ENCODE results near the gene ARHGAP15.

ARHGAP15 gene

GRCh38 chr2:143452817-143453451, 323.7 kb downstream of the ARHGAP15 start:
- DNase-seq (ENCODE audit: low spot score) = no peak

DNA sequence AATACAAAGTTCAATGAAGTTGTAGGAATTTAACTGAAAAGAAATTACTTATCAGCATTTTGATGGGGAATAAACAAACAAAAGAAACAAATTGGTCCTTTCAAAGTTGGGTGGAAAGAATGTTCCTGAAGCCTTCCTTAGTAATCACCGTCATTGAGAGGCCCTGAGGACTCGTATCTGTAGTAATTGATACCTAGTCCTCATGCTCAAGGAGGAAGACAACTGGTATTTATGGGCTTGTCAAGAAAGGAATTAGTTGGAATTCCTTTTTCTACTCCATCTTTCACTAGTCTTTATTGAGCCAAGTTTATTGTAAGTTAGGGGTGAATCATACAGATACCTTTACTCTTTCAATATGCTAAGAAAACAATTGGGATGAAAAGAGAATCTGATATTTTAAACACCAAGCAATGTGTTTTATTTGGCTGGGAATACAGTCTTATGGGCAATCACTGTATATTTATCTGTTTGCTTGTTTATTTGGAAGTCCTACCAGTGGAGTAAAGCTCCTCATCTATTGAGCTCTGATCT, 324.8 kb downstream of the ARHGAP15 start:
- no peak for DNase-seq (ENCODE audit: low spot score)

- no peak for DNase-seq (ENCODE audit: low spot score)
Measured at GRCh38 chr2:143455317-143455716, 326.1 kb downstream of the ARHGAP15 start.

- DNase-seq (ENCODE audit: low spot score) = no peak
Measured at GRCh38 chr2:143458258-143459190, 329.3 kb downstream of the ARHGAP15 start.

GRCh38 chr2:143460382-143460781, 331.2 kb downstream of the ARHGAP15 start:
- no peak for DNase-seq (ENCODE audit: low spot score)

DNA sequence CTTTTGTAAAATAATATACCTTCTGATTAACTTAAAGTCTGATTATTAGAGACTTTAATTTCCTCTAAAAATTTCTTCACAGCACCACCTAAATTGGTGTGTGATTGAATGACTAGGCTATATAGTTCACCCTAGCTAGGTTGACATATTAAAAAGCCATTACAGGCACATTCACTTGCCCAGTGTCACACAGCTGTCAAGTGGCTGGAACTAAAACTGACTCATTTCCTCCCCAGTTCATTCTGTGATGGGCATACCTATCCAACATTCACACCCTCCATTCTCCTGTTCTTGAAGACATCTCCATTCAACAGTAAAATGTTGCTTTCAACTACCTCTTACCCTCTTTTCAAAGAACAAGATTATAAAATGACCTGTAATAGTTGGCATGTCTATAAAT, 334.5 kb downstream of the ARHGAP15 start:
- no peak for DNase-seq (ENCODE audit: low spot score)

GRCh38 chr2:143466391-143466790, 337.2 kb downstream of the ARHGAP15 start:
- DNase-seq (ENCODE audit: low spot score) = no peak

DNA sequence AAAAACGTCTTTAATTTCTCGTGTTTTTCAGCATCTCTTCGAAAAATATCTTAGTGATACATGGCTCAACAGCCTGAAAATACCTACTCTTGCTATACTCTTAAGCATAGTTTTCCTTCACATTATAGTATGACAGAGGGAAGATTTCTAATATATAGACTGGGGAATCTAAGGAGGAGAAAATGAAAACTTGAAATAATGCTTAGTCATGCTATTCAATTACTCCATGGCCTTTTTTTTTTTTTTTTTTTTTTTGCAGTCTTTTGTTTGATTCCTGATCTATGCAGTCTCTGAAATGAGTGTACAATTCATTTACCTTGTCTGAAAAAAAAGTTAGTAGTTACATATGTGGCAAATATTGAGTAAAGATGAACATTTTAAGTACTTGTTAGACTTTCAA, 337.8 kb downstream of the ARHGAP15 start:
- DNase-seq (ENCODE audit: low spot score) = no peak

DNA sequence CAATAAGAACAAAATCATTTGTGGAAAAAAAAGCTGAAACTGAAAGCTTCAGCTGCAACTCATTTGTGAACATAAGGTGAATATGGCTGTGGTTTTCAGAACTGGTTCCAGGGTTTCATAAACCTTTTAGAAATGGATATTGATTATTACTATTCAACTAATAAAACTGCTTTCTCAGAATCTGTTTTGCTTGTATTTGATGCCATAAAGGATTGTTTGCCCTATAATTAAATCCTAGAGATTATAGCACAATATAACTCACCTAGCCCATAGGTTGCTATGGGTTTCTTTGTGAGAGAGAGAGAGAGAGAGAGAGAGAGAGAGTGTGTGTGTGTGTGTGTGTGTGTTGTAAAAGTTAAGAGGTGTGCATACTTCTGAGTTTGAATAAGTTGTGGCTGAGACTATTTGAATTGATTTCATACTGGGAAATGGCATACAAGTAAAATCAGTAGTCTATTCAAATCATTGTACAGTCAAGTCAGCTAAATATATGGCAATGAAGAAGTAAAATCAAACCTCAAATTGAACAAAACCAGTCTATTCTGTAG, 339.2 kb downstream of the ARHGAP15 start:
- no peak for DNase-seq (ENCODE audit: low spot score)

DNA sequence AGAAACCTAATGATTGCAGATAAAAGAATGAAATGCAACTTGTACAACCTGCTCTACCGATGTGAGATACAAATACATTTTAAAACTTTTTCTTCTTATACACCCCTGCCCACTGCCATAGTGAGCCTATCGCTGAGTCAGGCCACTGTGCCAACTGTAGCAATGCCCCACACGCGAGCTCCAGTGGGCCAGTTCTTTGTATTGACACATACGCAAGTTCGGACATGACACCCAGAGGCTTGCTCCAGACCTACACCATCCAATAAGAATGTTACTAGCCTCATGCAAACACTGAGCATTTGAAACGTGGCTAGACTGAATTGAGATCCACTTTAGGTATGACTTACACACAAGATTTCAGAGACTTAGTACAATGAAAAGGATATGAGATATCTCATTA, 340.1 kb downstream of the ARHGAP15 start:
- no peak for DNase-seq (ENCODE audit: low spot score)

DNA sequence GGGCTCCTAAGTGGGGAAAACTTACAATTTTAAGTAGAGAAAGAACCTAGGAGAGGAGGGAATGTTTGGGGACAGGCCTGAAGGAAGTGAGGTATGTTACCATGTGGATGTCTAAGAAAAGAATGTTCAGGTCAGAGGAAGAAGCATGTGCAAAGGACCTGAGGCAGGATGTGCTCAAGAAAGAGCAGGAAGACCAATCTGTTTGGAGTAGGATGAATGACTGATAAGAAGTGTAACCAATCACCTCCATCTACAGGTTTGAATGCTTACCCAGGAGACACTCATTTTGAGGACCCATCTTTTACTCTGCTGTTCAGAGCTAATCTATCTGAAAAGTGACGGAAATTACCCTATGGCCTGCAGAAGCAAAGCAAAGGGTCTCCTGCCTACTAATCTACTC, 342.3 kb downstream of the ARHGAP15 start:
- no peak for DNase-seq (ENCODE audit: low spot score)

- no peak for DNase-seq (ENCODE audit: low spot score)
Measured at GRCh38 chr2:143473216-143473615, 344.0 kb downstream of the ARHGAP15 start.

DNA sequence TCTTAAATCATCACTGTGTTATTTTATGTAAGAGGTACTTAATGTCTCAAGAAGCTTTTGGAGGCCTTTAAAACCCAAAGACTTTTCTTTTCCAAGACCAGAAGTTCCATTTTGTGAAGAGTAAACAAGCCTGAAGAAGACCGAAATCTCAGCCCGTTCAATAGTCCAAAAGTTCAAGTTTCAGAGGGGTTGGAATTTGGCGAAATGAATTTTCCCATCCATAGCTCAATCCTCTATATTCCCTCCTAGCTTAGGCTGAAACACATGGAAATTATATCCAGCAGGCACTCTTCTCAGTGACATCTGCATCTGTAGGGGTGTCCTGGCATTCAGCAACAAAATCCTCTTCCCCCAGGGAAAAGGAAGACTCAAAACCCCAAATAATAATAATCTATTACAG, 344.6 kb downstream of the ARHGAP15 start:
- no peak for DNase-seq (ENCODE audit: low spot score)

DNA sequence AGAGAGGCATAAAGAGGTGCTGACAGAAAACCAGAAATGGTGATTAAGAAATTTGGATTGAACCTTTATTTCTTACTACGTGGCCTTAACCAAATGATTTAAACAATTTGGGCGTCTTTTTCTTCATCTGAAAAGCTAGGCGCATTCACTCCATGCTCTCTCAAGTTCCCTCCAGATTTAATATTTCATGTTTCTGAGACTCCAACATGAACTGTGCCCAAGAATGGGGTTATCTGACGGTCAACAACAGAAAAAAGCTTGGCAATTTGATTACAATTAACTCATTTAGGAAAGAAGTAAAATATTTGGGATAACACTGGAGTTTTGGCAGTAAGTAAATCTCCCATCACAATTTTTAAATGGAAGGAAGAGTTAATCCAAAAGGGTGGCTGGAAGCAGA, 345.4 kb downstream of the ARHGAP15 start:
- DNase-seq (ENCODE audit: low spot score) = no peak

DNA sequence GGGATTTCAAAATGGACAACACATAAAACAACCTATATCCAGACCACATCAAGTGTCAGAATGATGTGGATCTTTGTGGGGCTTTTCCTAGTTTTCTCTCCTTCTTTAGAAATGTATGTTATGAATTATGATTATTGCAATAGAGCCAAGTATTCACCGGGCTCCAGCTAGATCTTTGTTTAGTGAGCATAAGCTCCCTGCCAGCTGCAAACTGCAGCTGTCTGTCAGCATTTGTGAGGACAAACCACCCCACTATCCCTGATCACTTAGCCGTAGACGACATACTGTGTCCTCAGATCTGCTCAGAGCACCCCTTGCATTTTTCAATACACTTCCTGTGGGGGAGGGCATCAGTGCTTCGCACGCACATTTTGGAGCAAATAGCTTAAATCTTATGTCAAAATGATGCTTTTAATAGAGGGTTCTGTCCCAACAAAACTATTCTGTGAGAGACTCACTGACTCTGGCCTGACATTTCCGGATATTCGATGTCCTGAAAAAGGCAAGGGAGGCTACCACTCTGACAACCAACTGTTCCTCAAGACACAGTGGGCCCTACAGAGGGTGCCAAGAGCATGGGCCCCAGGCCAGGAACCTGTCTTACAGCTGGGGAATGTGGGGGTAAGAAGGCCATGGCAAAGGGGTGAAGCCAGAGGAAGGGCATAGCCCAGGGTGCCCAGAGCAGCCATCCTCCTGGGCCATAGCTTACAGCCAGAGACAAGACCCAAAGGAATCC, 346.0 kb downstream of the ARHGAP15 start:
- DNase-seq (ENCODE audit: low spot score) = no peak

DNA sequence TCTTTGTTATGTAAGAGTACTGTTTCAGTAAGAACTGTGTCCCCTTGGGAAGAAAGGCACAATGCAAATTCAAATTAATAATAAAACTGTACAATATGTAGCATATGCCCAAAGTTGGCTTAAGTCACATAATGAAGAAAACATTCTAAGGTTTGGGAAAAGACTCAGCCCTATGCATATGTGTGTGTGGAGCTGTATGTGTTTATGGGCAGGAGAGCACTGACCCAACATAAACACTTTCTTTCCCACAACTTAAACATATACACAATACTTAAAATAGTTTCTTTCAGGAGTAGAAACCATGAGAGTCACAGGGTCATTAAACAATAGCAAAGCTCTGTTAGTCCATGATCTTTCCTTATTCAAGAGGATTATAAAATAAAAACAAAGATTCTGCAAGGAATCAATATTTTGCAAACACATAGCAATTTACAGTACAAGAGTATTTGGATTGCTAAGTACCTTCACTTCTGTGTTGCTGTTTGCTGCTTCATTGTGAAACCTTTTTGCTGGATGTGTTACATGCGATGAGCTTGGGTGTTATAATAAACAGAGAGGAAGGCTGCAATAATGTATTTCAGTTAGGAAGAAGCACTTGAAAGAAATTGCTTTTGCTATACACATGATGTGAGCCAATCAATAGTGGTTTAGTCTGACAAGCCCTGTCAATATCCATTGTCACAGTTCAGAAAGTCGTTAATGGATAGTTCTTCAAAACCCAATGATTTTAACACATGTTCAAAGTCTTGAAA, 347.3 kb downstream of the ARHGAP15 start:
- DNase-seq (ENCODE audit: low spot score) = no peak

DNA sequence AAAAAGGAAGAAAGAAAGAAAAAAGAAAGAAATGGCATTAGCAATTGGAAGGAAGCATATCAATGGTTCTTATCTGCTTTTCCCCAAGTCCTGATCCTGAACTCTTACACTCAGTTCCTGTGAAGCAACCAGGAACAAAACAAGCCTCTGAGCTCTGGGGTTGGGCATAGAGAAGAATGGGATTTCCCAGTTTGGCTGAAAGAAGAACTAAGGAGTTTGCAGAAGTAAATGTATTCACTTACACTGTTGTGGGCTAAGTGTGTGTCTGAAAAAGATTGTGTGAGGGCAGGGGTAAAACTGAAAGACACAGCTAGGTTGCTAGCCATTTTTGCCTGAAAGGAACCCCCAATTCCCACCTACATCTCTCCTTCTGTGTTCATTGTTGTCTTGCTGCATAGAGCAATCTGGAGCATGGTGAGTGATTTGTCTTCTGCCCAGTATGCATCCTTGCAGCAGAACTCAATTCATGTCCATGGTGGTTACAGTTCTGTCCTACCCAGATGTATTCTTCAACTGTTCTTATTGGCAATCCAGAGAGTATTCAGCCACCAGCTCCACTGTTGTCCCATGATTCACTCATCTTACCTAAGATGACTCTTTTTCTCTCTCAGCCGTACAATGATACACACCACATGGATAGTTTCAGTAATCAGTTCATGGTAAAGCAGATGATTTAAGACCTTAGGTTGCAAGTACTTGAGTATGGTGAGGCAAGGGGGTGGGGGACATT, 348.7 kb downstream of the ARHGAP15 start:
- no peak for DNase-seq (ENCODE audit: low spot score)

DNA sequence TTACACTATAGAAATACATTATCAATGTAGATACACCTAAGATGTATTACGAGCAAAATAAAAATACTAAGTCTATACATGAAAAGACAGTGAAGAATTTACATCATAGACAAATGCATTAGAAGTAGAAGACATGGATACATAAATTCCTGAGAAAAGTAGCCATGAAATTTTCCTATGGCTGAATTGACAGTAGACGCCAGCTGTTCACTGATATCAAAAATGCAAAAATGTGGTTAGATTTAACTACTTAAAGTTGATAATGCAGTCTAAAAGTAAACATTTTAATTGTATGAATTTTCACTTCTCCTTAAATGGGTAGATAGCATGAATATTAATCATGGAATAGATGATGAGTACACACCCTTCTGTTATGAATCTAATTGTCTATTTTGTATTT, 350.9 kb downstream of the ARHGAP15 start:
- DNase-seq (ENCODE audit: low spot score) = no peak

DNA sequence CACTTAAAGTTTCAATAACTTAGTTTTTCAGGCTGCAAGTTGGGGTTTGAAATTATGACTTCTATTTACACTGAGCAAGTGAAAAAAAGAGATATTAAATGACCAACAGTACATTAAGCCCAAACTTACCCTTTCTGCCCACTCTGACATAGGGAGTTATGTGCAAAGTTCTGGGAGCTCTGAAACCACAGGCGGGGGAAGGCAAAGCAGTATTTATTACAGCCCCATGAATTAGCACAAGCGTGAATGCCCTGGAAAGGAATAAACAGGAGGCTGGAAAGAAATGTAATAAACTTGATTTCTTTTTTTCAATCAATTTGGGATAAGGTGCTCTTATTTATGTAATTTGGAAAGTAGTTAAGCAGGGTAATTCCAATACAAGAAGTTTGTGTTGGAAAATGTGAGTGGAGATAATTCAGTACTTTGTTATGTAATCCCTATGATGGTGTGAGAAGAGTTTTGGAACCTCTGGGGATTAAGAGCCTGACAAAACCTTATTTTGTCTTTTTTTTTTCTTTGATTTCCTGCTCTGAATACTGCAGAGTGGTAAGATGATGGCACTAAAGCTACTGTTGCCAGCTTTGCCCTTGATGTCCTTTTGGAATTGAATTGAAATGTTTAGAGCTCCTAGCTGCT, 351.5 kb downstream of the ARHGAP15 start:
- no peak for DNase-seq (ENCODE audit: low spot score)

GRCh38 chr2:143481237-143481623, 352.0 kb downstream of the ARHGAP15 start:
- DNase-seq (ENCODE audit: low spot score) = no peak
